Cardiac fibroblast (primary cell): ENCODE data around the gene IFNL2.

Experiments used
- DNase-seq, 2 donors: peaks; one replicate each; pipeline versions ENCODE4 v3.0.0 to v3.0.0-alpha.2; 2010; ENCODE audit warnings: low read depth in 2 of 2
- H3K4me3 ChIP-seq, 2 donors: replicated peaks in 1 of 2; 1 replicate in 1 of 2; 2 replicates in 1 of 2; pipeline ENCODE4 v1.5.1; 2011; ENCODE audit warnings: low read depth in 2 of 2, low read length in 2 of 2, mild to moderate bottlenecking in 2 of 2, moderate library complexity in 1 of 2
- CTCF ChIP-seq: IDR thresholded peaks from one replicate; pipeline ENCODE4 v1.5.1; 2011; ENCODE audit warnings: low read depth, mild to moderate bottlenecking, low read length, inconsistent platforms

IFNL2 gene

GRCh38 chr19:39319098-39319891 is 51.1 kb downstream of the IFNL2 start:
- H3K4me3 ChIP-seq, result no peak overlapping the region

More at GRCh38 chr19:39319098-39319891, 51.1 kb downstream of the IFNL2 start:
- no peak for DNase-seq
- no peak for TF ChIP-seq CTCF
